Left lung (tissue), 10 donors: ENCODE data around the gene JAZF1. TPM values are rescaled to one million over a fixed set of nuclear protein-coding genes. Genes with fewer than 3 reads are reported as not detected.

ENCODE experiments used
- ATAC-seq: fragments of 200-7000 bp; cut with Tn5 transposase; one replicate; pipeline ENCODE4 v1.9.1; 2020; ENCODE audit warnings: moderate library complexity
- DNase-seq, 4 donors: peaks; one replicate each; pipeline ENCODE4 v3.0.0-alpha.2; 2013 to 2020
- H3K27ac ChIP-seq, 2 donors: fragments of 200-600 bp; sonication (generic) in 1 of 2; one replicate each; pipeline versions ENCODE4 v1.5.0 to v1.8.0; 2020 to 2021
- H3K27me3 ChIP-seq, 2 donors: fragments of 200-600 bp; sonication (generic) in 1 of 2; one replicate each; pipeline versions ENCODE4 v1.5.0 to v1.8.0; 2020 to 2021
- H3K36me3 ChIP-seq, 2 donors: fragments of 200-600 bp; sonication (generic) in 1 of 2; one replicate each; pipeline versions ENCODE4 v1.5.0 to v1.8.0; 2020 to 2021
- H3K4me1 ChIP-seq, 2 donors: fragments of 200-600 bp; one replicate each; pipeline ENCODE4 v1.8.0; 2021
- H3K4me3 ChIP-seq, 2 donors: fragments of 200-600 bp; sonication (generic) in 1 of 2; one replicate each; pipeline versions ENCODE4 v1.5.0 to v1.8.0; 2020 to 2021; ENCODE audit warnings: mild to moderate bottlenecking in 1 of 2
- H3K9me3 ChIP-seq, 2 donors: fragments of 200-600 bp; sonication (generic) in 1 of 2; one replicate each; pipeline versions ENCODE4 v1.5.0 to v1.8.0; 2020 to 2021
- intact Hi-C, 2 donors: fragments of 100-400 bp; cut with DNase I; formaldehyde crosslinking; loops; one replicate each; pipeline versions ENCODE4 v1.11.2 to v1.14.2; 2022
- polyA plus RNA-seq, 6 donors: library from polyadenylated mRNA; unstranded; fragments of 120-200 nt; gene quantifications; one replicate each; pipeline ENCODE4 v1.2.1, GENCODE V29; 2013; ENCODE audit not compliant: insufficient read length in 6 of 6
- total RNA-seq, 2 donors: library from RNA; stranded (reverse); fragmentation: NEBNext Ultra II Directional; extraction: Animal tissue kit (Norgen Biotek cat#: 25700); gene quantifications; one replicate each; pipeline ENCODE4 v1.2.1, GENCODE V29; 2021
- TF ChIP-seq, protein P1 (sequence below), 2 donors: fragments of 200-600 bp; sonication (generic) in 1 of 2; IDR thresholded peaks; one replicate each; pipeline versions ENCODE4 v1.5.0 to v1.8.0; 2021; ENCODE audit warnings: antibody characterized with exemption in 2 of 2
- donor health status: DM: no; HTN: yes; CAD: no.
- donor health status: DM: no; HTN: no; CAD: no.

The JAZF1 gene
- total and polyA plus RNA-seq, 8 donors = 11.1 to 18.2 (median 13.8) TPM

DNA sequence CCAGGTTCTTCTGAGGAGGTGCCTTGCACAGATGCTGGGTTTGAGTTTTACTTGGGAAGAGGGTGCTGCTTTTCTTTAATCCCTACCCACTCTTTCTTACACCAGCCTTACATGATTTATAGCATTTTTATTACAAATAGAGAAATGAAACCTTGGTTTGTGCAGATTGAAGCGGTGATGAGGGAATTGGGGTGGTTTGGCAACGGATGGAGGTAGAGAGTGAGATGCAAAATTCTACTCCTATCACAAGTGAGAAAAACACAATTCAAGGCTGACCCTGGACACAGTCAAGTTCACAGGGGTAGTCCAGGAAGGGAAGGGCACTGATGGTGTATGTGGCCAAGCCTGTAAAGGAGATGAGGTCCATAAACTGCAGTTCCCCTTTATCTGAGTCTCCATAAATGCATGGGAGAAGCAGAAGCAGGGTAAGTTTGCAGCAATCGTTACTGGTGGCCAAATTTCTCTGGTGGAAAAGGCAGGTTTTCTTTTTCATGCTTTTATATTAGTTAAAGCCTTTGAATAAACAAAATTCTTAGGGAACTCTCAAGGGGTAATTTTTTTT, 214.3 kb downstream of the JAZF1 start:
- Histone ChIP-seq H3K9me3 (no peaks in the 10 kb centered on the region), H3K27me3 (no peaks in the 10 kb centered on the region), H3K4me3 (no peak overlapping the region), H3K36me3 (no peaks in the 10 kb centered on the region), H3K4me1 (no peaks in the 10 kb centered on the region), H3K27ac (no peak overlapping the region)
- DNase-seq (no peak), ATAC-seq (no peak)
- TF ChIP-seq, protein P1, sequence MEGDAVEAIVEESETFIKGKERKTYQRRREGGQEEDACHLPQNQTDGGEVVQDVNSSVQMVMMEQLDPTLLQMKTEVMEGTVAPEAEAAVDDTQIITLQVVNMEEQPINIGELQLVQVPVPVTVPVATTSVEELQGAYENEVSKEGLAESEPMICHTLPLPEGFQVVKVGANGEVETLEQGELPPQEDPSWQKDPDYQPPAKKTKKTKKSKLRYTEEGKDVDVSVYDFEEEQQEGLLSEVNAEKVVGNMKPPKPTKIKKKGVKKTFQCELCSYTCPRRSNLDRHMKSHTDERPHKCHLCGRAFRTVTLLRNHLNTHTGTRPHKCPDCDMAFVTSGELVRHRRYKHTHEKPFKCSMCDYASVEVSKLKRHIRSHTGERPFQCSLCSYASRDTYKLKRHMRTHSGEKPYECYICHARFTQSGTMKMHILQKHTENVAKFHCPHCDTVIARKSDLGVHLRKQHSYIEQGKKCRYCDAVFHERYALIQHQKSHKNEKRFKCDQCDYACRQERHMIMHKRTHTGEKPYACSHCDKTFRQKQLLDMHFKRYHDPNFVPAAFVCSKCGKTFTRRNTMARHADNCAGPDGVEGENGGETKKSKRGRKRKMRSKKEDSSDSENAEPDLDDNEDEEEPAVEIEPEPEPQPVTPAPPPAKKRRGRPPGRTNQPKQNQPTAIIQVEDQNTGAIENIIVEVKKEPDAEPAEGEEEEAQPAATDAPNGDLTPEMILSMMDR (IDR thresholded peaks at IDR 0.05) = no peak
- intact Hi-C loops = no loop called here

DNA sequence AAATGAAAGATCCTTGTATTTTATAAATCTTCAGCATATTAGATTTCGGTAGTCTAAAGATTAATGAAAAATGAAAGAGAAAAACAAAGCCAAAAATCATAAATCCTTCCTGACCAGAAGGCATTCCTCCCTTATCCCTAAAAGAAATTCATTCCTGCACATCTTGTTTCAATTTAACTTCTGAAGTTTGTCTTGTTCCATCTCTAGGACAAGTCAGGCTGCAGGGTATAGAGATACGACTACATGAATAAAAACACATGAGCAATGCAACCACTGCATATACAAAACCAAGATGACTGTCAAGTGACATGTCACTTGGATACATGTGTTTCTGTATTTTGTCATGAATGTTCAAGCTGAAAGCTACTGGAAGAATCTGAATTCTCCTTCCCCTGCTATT, 214.9 kb downstream of the JAZF1 start:
- no peak for ATAC-seq
- Histone ChIP-seq H3K27ac (no peak overlapping the region), H3K36me3 (no peaks in the 10 kb centered on the region), H3K4me3 (no peak overlapping the region), H3K4me1 (no peaks in the 10 kb centered on the region), H3K27me3 (no peaks in the 10 kb centered on the region), H3K9me3 (no peaks in the 10 kb centered on the region)
- TF ChIP-seq, protein P1 (IDR thresholded peaks at IDR 0.05) = no peak
- intact Hi-C loops = no loop called here
- no peak for DNase-seq

DNA sequence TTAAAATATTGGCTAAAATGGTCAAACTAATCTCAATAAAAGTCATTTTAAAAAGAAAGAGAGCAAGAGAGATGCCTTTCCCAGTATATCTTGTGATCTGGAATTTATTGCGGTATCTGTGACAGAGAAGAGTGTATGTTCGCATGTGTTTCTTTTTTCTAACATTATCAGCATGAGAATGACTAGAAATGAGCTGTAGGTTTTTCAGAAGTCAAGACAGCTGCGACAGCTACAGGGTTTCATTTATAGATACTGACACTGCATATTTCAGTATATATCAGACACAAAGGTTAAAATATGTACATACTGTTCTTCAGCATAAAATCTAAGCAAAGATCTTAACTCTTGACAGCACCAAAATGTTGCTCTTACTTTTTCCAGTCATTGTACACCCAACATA, 215.8 kb downstream of the JAZF1 start:
- intact Hi-C loops = no loop called here
- no peak overlapping the region for H3K27ac ChIP-seq
- no peaks in the 10 kb centered on the region for H3K4me1 ChIP-seq
- no peaks in the 10 kb centered on the region for H3K9me3 ChIP-seq
- no peak for DNase-seq
- H3K4me3 ChIP-seq = no peak overlapping the region
- H3K36me3 ChIP-seq = no peaks in the 10 kb centered on the region
- no peak for ATAC-seq
- H3K27me3 ChIP-seq = no peaks in the 10 kb centered on the region
- TF ChIP-seq, protein P1 (IDR thresholded peaks at IDR 0.05) = no peak

DNA sequence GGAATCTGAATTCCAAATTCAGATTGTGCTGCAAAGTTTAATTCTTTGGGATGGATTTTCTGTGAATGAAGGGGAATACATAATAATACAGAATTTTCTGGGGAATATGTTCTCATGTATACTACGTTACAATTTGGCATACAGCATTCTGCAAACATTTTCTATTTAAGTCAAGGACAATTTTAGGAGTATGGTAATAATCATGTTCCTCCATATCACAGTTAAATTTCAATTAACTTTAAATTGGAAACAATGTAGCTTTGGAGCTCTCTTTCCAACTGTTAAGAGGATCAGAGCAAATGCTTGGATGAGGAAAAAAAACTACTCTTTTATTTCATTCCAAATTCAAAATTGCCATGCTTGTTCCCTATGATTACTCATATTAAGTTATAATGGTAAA, 217.5 kb downstream of the JAZF1 start:
- ATAC-seq = no peak
- TF ChIP-seq, protein P1 (IDR thresholded peaks at IDR 0.05) = no peak

DNA sequence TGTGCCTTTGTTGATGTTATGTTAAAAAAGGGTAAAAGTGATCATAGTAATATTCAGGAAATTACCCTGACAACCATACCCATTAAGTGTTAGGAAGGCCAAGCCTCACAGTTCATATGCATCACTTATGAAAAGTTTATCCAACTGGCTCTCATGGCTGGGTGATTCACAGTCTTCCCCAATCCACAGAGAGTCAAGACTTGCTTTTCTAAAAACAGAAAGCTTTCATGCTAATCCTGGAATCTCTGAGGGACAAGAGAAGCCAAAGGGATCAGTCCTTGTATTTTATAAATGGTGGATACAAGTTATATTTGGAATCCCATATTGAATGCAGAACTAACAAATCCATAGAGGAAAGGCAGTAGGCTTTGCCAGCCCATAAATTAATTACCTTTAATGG, 218.3 kb downstream of the JAZF1 start:
- Histone ChIP-seq H3K4me3 (no peak overlapping the region), H3K9me3 (no peaks in the 10 kb centered on the region), H3K27ac (no peak overlapping the region), H3K27me3 (no peaks in the 10 kb centered on the region), H3K4me1 (no peaks in the 10 kb centered on the region), H3K36me3 (no peaks in the 10 kb centered on the region)
- DNase-seq (no peak), ATAC-seq (no peak)
- TF ChIP-seq, protein P1 (IDR thresholded peaks at IDR 0.05) = no peak
- intact Hi-C loops = no loop called here

More for the DNA sequence above, 217.5 kb downstream of the JAZF1 start:
- Histone ChIP-seq H3K36me3 (no peaks in the 10 kb centered on the region), H3K4me3 (no peak overlapping the region), H3K9me3 (no peaks in the 10 kb centered on the region), H3K27ac (no peak overlapping the region), H3K4me1 (no peaks in the 10 kb centered on the region), H3K27me3 (no peaks in the 10 kb centered on the region)
- intact Hi-C loops = no loop called here
- DNase-seq = no peak
